Stimulated activated CD4-positive, alpha-beta T cell treated with anti-CD3 and anti-CD28 coated beads, Interleukin-15, amount 100 ng/mL, for 1 hour (primary cell): ENCODE results near the gene TAOK3.

Experiments
- DNase-seq, 2 donors: peaks; one replicate each; pipeline ENCODE4 v3.0.0-alpha.2; 2020; ENCODE audit warnings: low read depth in 1 of 2, low spot score in 1 of 2

The TAOK3 gene

GRCh38 chr12:118102070-118102469 is 270.6 kb downstream of the TAOK3 start:
- no peak for DNase-seq

- DNase-seq = no peak
Observed at GRCh38 chr12:118101051-118101450, 271.7 kb downstream of the TAOK3 start.
